T-helper 17 cell (primary cell): ENCODE measurements around the gene ADAM10. TPM values are rescaled to one million over a fixed set of nuclear protein-coding genes. Genes with fewer than 3 reads are reported as not detected.

Experiments
- ATAC-seq: fragments of 150-1000 bp; cut with Tn5 transposase; 2 replicates; pipeline ENCODE4 v1.10.0; 2021; ENCODE audit warnings: mild to moderate bottlenecking, moderate library complexity
- DNase-seq, 3 donors: peaks; one replicate each; pipeline versions ENCODE4 v3.0.0 to v3.0.0-alpha.2; 2020 to 2021
- H3K9me3 ChIP-seq: one replicate; pipeline ENCODE4 v1.7.0; 2013; ENCODE audit warnings: low read length, mild to moderate bottlenecking; ENCODE audit not compliant: control insufficient read depth, poor library complexity, severe bottlenecking
- H3K27ac Mint-ChIP-seq: one replicate; pipeline ENCODE4 v1.8.0; 2022; ENCODE audit warnings: mild to moderate bottlenecking, moderate library complexity, mixed read lengths
- H3K27me3 Mint-ChIP-seq: one replicate; pipeline ENCODE4 v1.8.0; 2022; ENCODE audit warnings: mixed read lengths
- H3K36me3 Mint-ChIP-seq: one replicate; pipeline ENCODE4 v1.8.0; 2022; ENCODE audit warnings: low read depth, mixed read lengths
- H3K4me1 Mint-ChIP-seq: one replicate; pipeline ENCODE4 v1.8.0; 2022; ENCODE audit warnings: mild to moderate bottlenecking, mixed read lengths
- H3K4me3 Mint-ChIP-seq: one replicate; pipeline ENCODE4 v1.8.0; 2022; ENCODE audit warnings: mild to moderate bottlenecking, moderate library complexity, mixed read lengths
- total RNA-seq, 4 donors: library from RNA in 2 of 4; stranded (reverse) in 2 of 4; gene quantifications; one replicate each; pipeline ENCODE4 v1.2.3 and lab custom pipeline; 2022 to 2026

ADAM10 gene
- total RNA-seq, 2 donors from 2014 or later: 137 to 142 TPM

DNA sequence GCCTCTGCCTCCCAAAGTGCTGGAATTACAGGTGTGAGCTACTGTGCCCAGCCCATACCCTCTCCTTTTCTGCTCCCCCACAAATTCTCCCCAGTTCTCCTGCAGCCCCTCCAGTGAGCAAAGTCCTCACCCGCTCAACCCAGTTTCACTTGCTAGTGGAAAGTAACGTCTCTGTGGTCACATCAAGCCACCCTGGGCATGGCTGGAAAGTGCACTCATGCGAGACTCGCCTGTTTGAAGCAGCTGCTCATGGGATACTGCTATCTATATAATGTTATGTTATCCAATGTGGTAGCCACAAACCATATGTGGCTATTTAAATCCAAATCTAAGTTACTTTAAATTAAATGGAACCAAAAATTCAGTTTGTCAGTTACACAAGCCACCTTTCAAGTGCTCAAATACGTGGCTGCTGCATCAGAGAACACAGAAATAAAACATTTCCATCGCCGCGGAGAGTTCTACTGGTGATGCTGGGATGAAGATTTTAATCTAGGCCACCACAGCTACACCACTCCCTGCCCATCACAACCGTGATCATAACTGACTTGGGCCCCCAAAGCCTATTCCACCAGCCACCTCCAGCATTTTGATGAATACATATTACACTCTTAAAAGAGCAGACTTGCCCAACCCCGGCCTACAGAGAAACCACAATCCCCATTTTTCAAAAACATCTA is 198.3 kb downstream of the ADAM10 start:
- Mint-ChIP-seq H3K36me3 (no peaks in the 10 kb centered on the region), H3K4me3 (peak overlapping the region; percentile 47), H3K27me3 (no peaks in the 10 kb centered on the region), H3K4me1 (peaks cover 26% of the 10 kb centered on the region), H3K27ac (peak overlapping the region; percentile 88)
- no peaks in the 10 kb centered on the region for H3K9me3 ChIP-seq
- DNase-seq (no peak), ATAC-seq (peak; percentile 35)

DNA sequence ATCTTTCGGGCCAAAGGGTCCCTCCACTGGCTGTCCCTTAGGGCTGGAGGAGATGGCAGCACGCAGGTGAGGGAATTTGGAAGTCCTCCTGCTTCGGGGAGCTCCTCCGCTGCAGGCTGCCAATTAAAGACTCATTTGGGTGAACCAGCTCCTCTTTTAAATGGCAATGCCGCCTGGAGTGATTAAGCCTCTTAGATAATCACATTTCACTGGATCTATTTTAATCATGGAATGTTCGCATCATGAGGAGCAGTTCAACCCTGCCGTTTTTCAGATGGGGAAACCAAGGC is 199.8 kb downstream of the ADAM10 start:
- H3K4me1 Mint-ChIP-seq: peaks cover 35% of the 10 kb centered on the region
- DNase-seq (no peak), ATAC-seq (no peak)
- H3K27me3 Mint-ChIP-seq: no peaks in the 10 kb centered on the region
- H3K27ac Mint-ChIP-seq: peak overlapping the region; percentile 6
- no peaks in the 10 kb centered on the region for H3K36me3 Mint-ChIP-seq
- H3K4me3 Mint-ChIP-seq: peak overlapping the region; percentile 28
- H3K9me3 ChIP-seq: no peaks in the 10 kb centered on the region

DNA sequence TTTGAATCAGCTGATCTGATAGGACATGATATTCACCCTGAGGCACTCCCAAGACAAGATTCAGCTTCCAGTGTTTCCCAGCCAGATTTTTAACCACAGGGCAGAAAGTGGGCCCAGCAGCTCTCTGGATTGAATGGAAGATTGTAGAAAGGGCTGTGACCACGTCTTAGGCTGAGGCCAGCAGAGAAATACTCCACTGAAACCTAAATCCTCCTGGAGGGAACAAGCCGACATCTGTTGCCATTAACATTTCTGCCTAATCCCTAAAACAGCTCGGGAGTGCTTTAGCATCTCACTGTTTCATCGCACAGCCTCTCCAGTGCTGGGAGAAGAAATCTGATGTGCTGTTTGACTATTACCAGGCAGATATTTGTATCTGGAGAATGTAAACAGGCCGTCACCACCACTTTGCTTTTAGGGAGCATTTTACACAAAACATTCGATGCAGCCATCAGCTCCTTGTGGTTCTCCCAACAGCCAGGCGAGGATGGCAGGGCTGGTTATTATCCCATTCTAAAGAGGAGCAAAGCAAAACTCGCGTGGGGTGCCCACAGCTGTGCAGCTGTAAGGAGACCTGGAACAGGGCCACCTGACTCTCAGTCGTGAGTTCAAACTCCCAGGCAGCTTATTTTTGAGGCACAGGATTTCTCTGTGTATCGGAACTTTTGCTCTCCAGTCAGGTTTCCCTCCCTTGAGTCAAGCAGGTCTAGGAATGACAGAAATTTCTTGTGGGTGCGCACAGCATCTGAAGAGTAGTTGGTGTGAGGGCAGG is 200.3 kb downstream of the ADAM10 start:
- H3K4me3 Mint-ChIP-seq: peak overlapping the region; percentile 28
- H3K4me1 Mint-ChIP-seq: peaks cover 35% of the 10 kb centered on the region
- no peaks in the 10 kb centered on the region for H3K36me3 Mint-ChIP-seq
- DNase-seq (no peak), ATAC-seq (no peak)
- H3K27ac Mint-ChIP-seq: no peak overlapping the region
- H3K9me3 ChIP-seq: no peaks in the 10 kb centered on the region
- H3K27me3 Mint-ChIP-seq: no peaks in the 10 kb centered on the region

DNA sequence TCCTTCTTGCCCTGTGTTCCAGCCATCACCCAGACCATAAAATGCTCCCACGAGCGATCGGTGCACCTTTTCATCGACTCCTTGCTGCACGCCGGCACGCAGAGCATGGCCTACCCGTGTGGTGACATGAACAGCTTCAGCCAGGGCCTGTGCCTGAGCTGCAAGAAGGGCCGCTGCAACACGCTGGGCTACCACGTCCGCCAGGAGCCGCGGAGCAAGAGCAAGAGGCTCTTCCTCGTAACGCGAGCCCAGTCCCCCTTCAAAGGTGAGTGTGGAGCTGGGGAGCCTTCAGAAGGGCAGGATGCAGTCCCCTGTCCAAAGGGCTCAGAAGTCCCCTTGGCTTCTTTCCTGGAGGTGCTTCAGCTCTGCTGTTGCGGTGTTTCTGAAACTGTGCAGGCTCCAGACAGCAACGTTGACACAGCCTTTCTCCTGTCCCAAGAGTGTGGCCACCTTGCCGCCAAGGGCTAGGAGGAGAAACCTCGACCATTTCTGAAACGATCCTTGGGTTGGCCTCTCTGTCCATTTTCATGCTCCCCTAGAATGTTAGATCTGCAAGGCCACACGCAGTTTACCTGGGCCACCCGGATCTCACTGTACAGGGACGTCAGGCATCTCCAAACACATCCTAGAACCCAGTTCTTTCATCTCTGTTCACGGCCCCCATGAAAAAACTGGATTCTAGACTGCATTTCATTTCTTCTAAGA is 201.0 kb downstream of the ADAM10 start:
- ATAC-seq (no peak), DNase-seq (no peak)
- no peaks in the 10 kb centered on the region for H3K9me3 ChIP-seq
- H3K4me3 Mint-ChIP-seq: no peak overlapping the region
- H3K4me1 Mint-ChIP-seq: peaks cover 32% of the 10 kb centered on the region
- no peak overlapping the region for H3K27ac Mint-ChIP-seq
- H3K27me3 Mint-ChIP-seq: no peaks in the 10 kb centered on the region
- H3K36me3 Mint-ChIP-seq: no peaks in the 10 kb centered on the region

DNA sequence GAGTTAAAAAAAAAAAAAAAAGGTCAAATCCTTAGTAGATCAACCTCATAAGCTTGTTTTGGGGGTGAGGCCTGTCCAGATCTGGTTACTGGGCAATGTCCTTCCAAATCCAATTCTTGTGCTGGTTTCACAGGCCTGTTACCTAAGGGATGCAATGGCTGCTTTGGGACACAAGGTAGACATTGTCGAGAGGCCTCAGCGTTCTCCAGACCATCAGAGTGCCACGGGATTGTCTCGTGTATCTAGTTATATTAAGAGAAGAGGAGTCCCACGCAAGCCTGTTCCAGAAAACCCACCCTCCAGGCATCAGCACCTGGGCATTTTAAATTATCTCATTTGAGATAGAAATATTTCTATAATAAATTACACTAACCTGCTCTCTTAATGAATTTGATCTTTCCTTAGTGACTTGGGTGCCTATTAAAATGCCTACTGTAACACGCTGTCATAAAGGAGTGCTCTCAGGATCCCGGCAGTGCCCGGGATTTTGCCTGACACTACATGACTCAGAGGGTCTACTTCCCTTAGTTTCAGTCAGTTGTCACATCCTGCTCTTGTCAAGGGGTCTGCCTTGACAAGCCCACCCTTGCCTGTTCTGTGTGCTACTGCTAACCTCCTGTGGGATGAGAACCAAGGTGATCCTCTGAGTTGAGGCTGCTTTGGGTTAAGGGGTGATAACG is 201.7 kb downstream of the ADAM10 start:
- H3K9me3 ChIP-seq: no peaks in the 10 kb centered on the region
- no peaks in the 10 kb centered on the region for H3K36me3 Mint-ChIP-seq
- H3K27ac Mint-ChIP-seq: peak overlapping the region; percentile 14
- no peak overlapping the region for H3K4me3 Mint-ChIP-seq
- H3K27me3 Mint-ChIP-seq: no peaks in the 10 kb centered on the region
- peaks cover 30% of the 10 kb centered on the region for H3K4me1 Mint-ChIP-seq
- DNase-seq: no peak
- ATAC-seq: no peak

DNA sequence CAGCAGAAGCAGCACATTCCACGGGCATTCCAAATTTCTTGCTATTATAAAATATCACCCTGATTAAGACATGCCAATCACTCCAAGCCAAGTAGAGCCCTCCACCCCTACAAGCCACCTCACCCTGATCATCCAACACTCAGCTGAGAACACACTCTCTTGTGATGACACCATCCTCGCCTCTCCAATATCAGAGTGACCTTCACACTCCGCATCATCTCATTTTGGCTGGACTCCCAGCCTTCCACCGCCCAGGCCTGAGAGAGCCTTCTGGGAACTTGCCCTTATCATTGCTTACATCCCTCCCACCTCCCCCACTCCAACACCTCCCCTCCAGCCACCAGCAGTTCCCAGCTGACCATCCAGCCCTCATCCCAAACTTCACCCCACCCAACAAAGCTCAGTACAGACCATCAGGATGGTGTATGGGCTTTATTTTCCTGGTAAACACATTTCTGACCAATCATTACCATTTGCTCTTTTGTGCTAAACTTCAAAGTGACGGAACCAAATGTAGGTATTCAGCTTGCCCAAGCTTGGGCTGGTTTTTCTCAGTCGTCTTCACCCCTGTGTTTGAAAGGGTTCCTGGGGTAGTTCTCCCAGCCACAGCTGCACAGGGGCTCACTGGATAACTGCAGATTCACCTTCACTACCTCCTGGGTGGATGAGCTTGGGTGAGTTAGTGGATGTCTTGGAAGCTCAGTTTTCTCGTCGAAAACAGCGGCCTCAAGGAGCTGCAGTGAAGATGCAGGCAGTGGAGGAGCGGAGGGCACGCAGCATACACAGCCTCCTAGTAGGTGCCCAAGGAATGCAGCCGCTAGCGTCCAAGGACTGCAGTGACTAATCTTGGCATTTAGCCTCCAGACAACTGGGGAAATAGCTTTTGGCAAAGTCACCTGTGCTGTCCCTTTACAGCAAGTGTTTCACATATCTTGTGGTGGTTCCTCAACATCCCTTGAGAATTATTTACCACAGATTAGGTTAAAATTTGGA is 202.6 kb downstream of the ADAM10 start:
- peaks cover 25% of the 10 kb centered on the region for H3K4me1 Mint-ChIP-seq
- DNase-seq: no peak
- no peak for ATAC-seq
- H3K27me3 Mint-ChIP-seq: no peaks in the 10 kb centered on the region
- peak overlapping the region; percentile 82 for H3K27ac Mint-ChIP-seq
- H3K9me3 ChIP-seq: no peaks in the 10 kb centered on the region
- no peaks in the 10 kb centered on the region for H3K36me3 Mint-ChIP-seq
- no peak overlapping the region for H3K4me3 Mint-ChIP-seq

DNA sequence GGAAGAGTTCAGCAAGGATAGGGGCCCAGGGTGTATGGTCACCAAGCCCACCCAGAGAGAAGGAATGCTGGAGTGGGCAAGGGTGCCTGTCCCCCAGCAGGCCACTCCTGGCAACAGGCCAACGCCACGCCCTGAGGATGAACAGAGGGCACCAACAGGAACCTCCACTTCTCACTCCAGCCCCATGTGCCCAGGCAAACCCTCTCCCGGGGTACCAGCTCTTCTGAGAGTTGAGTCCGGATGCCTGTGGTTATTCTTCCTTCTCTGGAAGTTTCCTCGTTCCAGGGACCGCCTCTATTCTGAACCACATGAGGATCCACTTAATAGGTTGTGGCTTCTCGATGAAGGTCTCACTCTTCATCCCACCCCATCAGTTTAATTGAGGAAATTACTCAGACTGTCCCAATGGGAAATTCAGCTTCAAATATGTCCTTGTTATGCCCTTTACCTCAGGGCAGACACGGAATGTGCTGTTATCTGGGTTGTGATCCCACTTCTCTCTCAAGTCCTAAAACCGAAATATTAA is 203.4 kb downstream of the ADAM10 start:
- Mint-ChIP-seq H3K4me1 (peaks cover 21% of the 10 kb centered on the region), H3K36me3 (no peaks in the 10 kb centered on the region), H3K27ac (peak overlapping the region; percentile 82), H3K4me3 (no peak overlapping the region), H3K27me3 (no peaks in the 10 kb centered on the region)
- ATAC-seq (no peak), DNase-seq (no peak)
- no peaks in the 10 kb centered on the region for H3K9me3 ChIP-seq

DNA sequence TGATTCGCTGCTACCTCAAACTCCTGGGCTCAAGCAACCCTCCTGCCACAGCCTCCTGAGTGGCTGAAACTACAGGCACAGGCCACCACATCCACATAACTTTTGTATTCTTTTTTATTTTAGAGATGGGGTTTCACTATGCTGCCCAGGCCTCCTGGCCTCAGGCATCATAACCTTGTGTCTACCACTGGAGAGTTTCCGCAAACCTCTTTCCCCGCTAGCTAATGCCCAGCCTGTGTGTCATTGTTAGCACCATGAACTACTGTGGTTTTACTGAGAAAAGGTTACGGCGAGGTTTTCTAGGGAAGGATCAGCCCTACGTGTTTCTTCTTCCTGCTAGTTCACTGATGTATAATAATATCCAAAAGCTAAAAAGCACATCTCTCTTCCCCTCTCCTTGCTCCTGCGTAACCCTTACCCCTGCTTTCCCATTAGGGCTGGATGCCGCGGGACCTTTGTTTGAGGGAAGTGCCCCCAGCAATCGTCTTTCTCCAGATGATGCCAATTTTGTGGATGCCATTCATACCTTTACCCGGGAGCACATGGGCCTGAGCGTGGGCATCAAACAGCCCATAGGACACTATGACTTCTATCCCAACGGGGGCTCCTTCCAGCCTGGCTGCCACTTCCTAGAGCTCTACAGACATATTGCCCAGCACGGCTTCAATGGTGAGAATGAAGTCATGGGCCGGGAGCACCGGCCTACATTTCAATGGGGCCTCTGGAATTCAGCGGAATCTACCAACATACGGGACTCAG is 204.0 kb downstream of the ADAM10 start:
- no peaks in the 10 kb centered on the region for H3K36me3 Mint-ChIP-seq
- no peak for DNase-seq
- peak; percentile 50 for ATAC-seq
- peaks cover 19% of the 10 kb centered on the region for H3K4me1 Mint-ChIP-seq
- no peaks in the 10 kb centered on the region for H3K9me3 ChIP-seq
- H3K4me3 Mint-ChIP-seq: peak overlapping the region; percentile 15
- peak overlapping the region; percentile 82 for H3K27ac Mint-ChIP-seq
- H3K27me3 Mint-ChIP-seq: no peaks in the 10 kb centered on the region

DNA sequence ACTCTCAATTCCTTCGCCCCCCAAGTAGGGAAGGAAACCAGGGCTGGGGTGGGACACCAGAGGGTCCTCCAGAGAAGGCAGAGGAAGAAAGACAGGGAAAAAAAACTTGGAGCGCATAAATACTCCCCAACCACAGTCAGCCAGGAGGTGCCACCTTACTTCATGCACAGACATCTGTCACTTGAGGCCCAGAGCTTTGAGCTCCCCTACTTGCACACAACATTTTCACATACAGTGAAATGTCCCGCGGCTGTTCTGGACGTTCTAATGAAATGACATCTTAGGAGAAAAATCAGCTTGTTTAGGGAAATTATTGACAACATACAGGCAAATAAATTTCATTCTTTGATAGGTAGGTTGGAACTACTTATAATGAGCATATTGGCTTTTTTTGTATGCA is 204.8 kb downstream of the ADAM10 start:
- no peak for ATAC-seq

DNA sequence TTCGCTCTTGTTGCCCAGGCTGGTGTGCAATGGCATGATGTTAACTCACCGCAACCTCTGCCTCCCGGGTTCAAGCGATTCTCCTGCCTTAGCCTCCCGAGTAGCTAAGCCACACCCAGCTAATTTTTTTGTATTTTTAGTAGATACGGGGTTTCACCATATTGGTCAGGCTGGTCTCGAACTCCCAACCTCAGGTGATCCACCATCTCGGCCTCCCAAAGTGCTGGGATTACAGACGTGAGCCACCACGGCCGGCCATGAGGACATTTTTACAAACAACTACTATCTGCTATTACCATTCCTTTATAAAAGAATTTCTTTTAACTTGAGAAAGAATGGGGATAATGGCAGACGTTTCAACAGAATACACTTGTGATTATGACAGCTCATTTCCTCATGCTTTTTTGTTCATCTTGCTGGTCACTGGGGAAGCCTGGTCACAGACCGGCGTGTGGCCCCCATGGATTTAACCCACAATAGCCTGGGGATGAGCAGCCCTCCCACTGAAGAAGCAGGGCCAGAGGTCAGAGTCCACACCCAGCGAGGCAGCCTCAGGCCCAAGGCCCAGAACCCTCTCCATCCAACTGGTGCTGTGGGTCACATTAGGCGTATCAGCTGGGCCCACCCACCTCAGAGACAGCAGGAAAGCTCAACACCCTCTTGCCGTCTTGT is 205.7 kb downstream of the ADAM10 start:
- H3K9me3 ChIP-seq: no peaks in the 10 kb centered on the region
- DNase-seq (no peak), ATAC-seq (no peak)
- H3K4me3 Mint-ChIP-seq: no peak overlapping the region
- H3K27ac Mint-ChIP-seq: peak overlapping the region; percentile 82
- peaks cover 19% of the 10 kb centered on the region for H3K4me1 Mint-ChIP-seq
- no peaks in the 10 kb centered on the region for H3K27me3 Mint-ChIP-seq
- no peaks in the 10 kb centered on the region for H3K36me3 Mint-ChIP-seq

More for the DNA sequence above, 204.8 kb downstream of the ADAM10 start:
- Mint-ChIP-seq H3K4me1 (peaks cover 17% of the 10 kb centered on the region), H3K36me3 (no peaks in the 10 kb centered on the region), H3K4me3 (no peak overlapping the region), H3K27me3 (no peaks in the 10 kb centered on the region), H3K27ac (peak overlapping the region; percentile 82)
- DNase-seq: no peak
- H3K9me3 ChIP-seq: no peaks in the 10 kb centered on the region

DNA sequence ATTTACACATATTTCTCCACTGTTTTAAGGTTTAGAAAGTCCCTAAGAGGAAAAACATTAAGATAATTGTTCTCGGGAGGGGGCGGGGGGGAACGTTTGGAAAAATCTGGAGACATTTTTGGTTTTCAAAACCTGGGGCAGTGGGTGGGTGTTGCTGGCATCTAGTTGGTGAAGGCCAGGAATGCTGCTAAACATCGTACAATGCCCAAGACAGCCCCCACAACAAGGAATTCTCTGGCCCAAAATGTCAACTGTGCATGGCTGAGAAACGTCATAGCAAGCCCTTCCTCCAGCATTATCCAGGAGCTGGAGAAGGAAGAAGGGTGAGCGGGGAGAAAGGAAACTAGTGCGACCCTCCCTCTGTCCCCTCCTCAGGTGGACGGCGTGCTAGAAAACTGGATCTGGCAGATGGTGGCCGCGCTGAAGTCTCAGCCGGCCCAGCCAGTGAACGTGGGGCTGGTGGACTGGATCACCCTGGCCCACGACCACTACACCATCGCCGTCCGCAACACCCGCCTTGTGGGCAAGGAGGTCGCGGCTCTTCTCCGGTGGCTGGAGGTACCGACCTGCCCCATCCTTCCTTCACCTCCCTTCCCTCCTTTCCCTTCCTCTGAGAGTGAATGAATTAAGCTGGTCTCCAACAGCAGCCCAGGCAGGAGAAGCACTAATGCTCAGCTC is 208.0 kb downstream of the ADAM10 start:
- H3K4me1 Mint-ChIP-seq: peaks cover 12% of the 10 kb centered on the region
- H3K4me3 Mint-ChIP-seq: no peak overlapping the region
- H3K36me3 Mint-ChIP-seq: no peaks in the 10 kb centered on the region
- no peaks in the 10 kb centered on the region for H3K9me3 ChIP-seq
- no peak overlapping the region for H3K27ac Mint-ChIP-seq
- ATAC-seq: no peak
- DNase-seq: no peak
- no peaks in the 10 kb centered on the region for H3K27me3 Mint-ChIP-seq
